B cell (primary cell): Measurements from ENCODE around the gene WDR87. TPM values are rescaled to one million over a fixed set of nuclear protein-coding genes. Genes with fewer than 3 reads are reported as not detected.

Experiments used
- ATAC-seq: fragments of 200-7000 bp; cut with Tn5 transposase; one replicate; pipeline ENCODE4 v1.10.0; 2021; ENCODE audit warnings: low read depth, mild to moderate bottlenecking, moderate number of reproducible peaks, moderate library complexity
- CTCF ChIA-PET: fragments of 350-600 bp; sonication (Branson Sonifier 250); formaldehyde crosslinking; loops from one replicate; lab custom pipeline; 2021; ENCODE audit warnings: antibody characterized with exemption, inconsistent platforms; lab: Charles Lee
- POLR2A ChIA-PET: fragments of 350-600 bp; sonication (Branson Sonifier 250); formaldehyde crosslinking; loops from one replicate; lab custom pipeline; 2021; ENCODE audit warnings: antibody characterized with exemption; lab: Charles Lee
- DNase-seq: peaks from one replicate; pipeline ENCODE4 v3.0.0; 2013
- H2AFZ ChIP-seq: 2 replicates; pipeline ENCODE4 v1.6.1; 2012; ENCODE audit warnings: mild to moderate bottlenecking, low read depth, low read length; ENCODE audit not compliant: insufficient read depth, poor library complexity, severe bottlenecking
- H3K27ac ChIP-seq, 2 donors: 1 replicate in 1 of 2; 2 replicates in 1 of 2; pipeline ENCODE4 v1.5.1; 2012 to 2013; ENCODE audit warnings: low read length in 2 of 2, mild to moderate bottlenecking in 2 of 2, moderate library complexity in 1 of 2
- H3K27me3 ChIP-seq, 4 experiments: fragments of 200-600 bp in 1 of 4; sonication (generic) in 1 of 4; replicated peaks in 1 of 4; 1 replicate in 2 of 4; 2 replicates in 2 of 4; pipeline versions ENCODE4 v1.6.1 to v1.7.0; 2013 to 2016; ENCODE audit warnings: low read length in 3 of 4, mild to moderate bottlenecking in 2 of 4, mixed read lengths in 1 of 4, moderate library complexity in 1 of 4; ENCODE audit not compliant: insufficient read depth in 4 of 4, control insufficient read depth in 3 of 4; ENCODE audit errors: control extremely low read depth in 1 of 4
- H3K36me3 ChIP-seq, 2 experiments: replicated peaks in 1 of 2; 1 replicate in 1 of 2; 2 replicates in 1 of 2; pipeline versions ENCODE4 v1.6.1 to v1.7.1; 2013; ENCODE audit warnings: low read length in 1 of 2; ENCODE audit not compliant: insufficient read depth in 2 of 2, control insufficient read depth in 1 of 2; ENCODE audit errors: control extremely low read depth in 1 of 2, extremely low read depth in 1 of 2
- H3K4me1 ChIP-seq, 2 donors: fragments of 200-600 bp in 1 of 2; sonication (generic) in 1 of 2; 1 replicate in 1 of 2; 2 replicates in 1 of 2; pipeline versions ENCODE4 v1.5.1 to v1.6.1; 2013 to 2017; ENCODE audit warnings: low read length in 2 of 2; ENCODE audit not compliant: control insufficient read depth in 2 of 2, insufficient read depth in 2 of 2
- H3K4me2 ChIP-seq: replicated peaks from 2 replicates; pipeline ENCODE3; 2012; ENCODE audit warnings: mild to moderate bottlenecking, low read depth, low read length; ENCODE audit not compliant: poor library complexity, severe bottlenecking
- H3K4me3 ChIP-seq, 5 experiments: fragments of 200-600 bp in 1 of 5; sonication (generic) in 1 of 5; 1 replicate in 3 of 5; 2 replicates in 2 of 5; pipeline versions ENCODE4 v1.5.1 to v1.7.0; 2011 to 2016; ENCODE audit warnings: low read length in 4 of 5, mild to moderate bottlenecking in 4 of 5, low read depth in 2 of 5, control low read depth in 1 of 5, moderate library complexity in 1 of 5; ENCODE audit not compliant: insufficient read depth in 1 of 5; ENCODE audit errors: control extremely low read depth in 1 of 5, extremely low read depth in 1 of 5
- H3K79me2 ChIP-seq: fragments of 200-600 bp; sonication (generic); one replicate; pipeline ENCODE4 v1.6.0; 2016; ENCODE audit warnings: low read length; ENCODE audit not compliant: control insufficient read depth, insufficient read depth
- H3K9ac ChIP-seq: fragments of 200-600 bp; sonication (generic); 2 replicates; pipeline ENCODE4 v1.6.1; 2017; ENCODE audit warnings: mild to moderate bottlenecking, low read length, moderate library complexity
- H3K9me3 ChIP-seq, 3 donors: one replicate each; pipeline versions ENCODE4 v1.6.1 to v1.7.1; 2013; ENCODE audit warnings: low read length in 2 of 3; ENCODE audit not compliant: control insufficient read depth in 2 of 3, insufficient read depth in 1 of 3; ENCODE audit errors: control extremely low read depth in 1 of 3
- H4K20me1 ChIP-seq: 2 replicates; pipeline ENCODE4 v1.6.0; 2012; ENCODE audit warnings: mild to moderate bottlenecking, low read length; ENCODE audit not compliant: insufficient read depth, control insufficient read depth, poor library complexity, severe bottlenecking
- H3K27ac Mint-ChIP-seq: one replicate; pipeline ENCODE4 v1.8.0; 2021; ENCODE audit warnings: mixed read lengths
- H3K27me3 Mint-ChIP-seq: one replicate; pipeline ENCODE4 v1.8.0; 2021; ENCODE audit warnings: mixed read lengths
- H3K4me1 Mint-ChIP-seq: one replicate; pipeline ENCODE4 v1.8.0; 2021; ENCODE audit warnings: mixed read lengths
- H3K4me3 Mint-ChIP-seq: one replicate; pipeline ENCODE4 v1.8.0; 2021; ENCODE audit warnings: mixed read lengths
- H3K9me3 Mint-ChIP-seq: one replicate; pipeline ENCODE4 v1.8.0; 2022; ENCODE audit warnings: mixed read lengths; ENCODE audit not compliant: insufficient read depth
- EZH2 ChIP-seq: IDR thresholded peaks from 2 replicates; pipeline ENCODE4 v1.6.1; 2012; ENCODE audit warnings: borderline replicate concordance, low read depth, mild to moderate bottlenecking, moderate library complexity, low read length; ENCODE audit not compliant: insufficient read depth, poor library complexity, severe bottlenecking
- WGBS: methylation state at CpG from one replicate; pipeline ENCODE4 v1.1.5; 2013; ENCODE audit warnings: missing lambda C conversion rate; ENCODE audit not compliant: insufficient coverage; 5-methylcytosine and 5-hydroxymethylcytosine counted together
- intact Hi-C: fragments of 100-400 bp; cut with micrococcal nuclease; formaldehyde crosslinking; loops from one replicate; pipeline ENCODE4 v1.10.0; 2022
- polyA plus RNA-seq: library from polyadenylated mRNA; depleted of rRNA; stranded (reverse); fragments of >200 nt; gene quantifications from 2 replicates; pipeline ENCODE4 v1.2.3, GENCODE V29; 2012
- total RNA-seq, 2 donors: library from RNA; stranded (reverse); fragments of 120-200 nt in 1 of 2; gene quantifications; 1 replicate in 1 of 2; 2 replicates in 1 of 2; pipeline versions ENCODE4 v1.2.3 to v1.2.4, GENCODE V29; 2013 to 2022
- TF ChIP-seq, protein P1 (sequence below): fragments of 200-600 bp; IDR thresholded peaks from one replicate; pipeline ENCODE4 v1.8.0; 2022; ENCODE audit warnings: antibody characterized with exemption, mild to moderate bottlenecking

WDR87 gene
- total and polyA plus RNA-seq, 2 donors (not counting 1 experiment from before 2014, with no cell fraction given) = not detected

GRCh38 chr19:37845932-37846331 is 60.5 kb downstream of the WDR87 start:
- H2AFZ ChIP-seq = no peak overlapping the region
- H3K4me1 ChIP-seq = no peaks in the 10 kb centered on the region
- H3K9me3 Mint-ChIP-seq = no peaks in the 10 kb centered on the region
- H3K27ac Mint-ChIP-seq = no peak overlapping the region
- H3K4me3 Mint-ChIP-seq = no peak overlapping the region
- H3K27me3 ChIP-seq = no peaks in the 10 kb centered on the region
- ChIA-PET POLR2A (no interaction called here), CTCF (no interaction called here)
- intact Hi-C loops = no loop called here
- H3K9ac ChIP-seq = no peak overlapping the region
- no peaks in the 10 kb centered on the region for H3K4me1 Mint-ChIP-seq
- no peak overlapping the region for H3K4me3 ChIP-seq
- no peaks in the 10 kb centered on the region for H3K27me3 Mint-ChIP-seq
- H3K9me3 ChIP-seq = no peaks in the 10 kb centered on the region
- TF ChIP-seq EZH2 = no peak
- TF ChIP-seq, protein P1, sequence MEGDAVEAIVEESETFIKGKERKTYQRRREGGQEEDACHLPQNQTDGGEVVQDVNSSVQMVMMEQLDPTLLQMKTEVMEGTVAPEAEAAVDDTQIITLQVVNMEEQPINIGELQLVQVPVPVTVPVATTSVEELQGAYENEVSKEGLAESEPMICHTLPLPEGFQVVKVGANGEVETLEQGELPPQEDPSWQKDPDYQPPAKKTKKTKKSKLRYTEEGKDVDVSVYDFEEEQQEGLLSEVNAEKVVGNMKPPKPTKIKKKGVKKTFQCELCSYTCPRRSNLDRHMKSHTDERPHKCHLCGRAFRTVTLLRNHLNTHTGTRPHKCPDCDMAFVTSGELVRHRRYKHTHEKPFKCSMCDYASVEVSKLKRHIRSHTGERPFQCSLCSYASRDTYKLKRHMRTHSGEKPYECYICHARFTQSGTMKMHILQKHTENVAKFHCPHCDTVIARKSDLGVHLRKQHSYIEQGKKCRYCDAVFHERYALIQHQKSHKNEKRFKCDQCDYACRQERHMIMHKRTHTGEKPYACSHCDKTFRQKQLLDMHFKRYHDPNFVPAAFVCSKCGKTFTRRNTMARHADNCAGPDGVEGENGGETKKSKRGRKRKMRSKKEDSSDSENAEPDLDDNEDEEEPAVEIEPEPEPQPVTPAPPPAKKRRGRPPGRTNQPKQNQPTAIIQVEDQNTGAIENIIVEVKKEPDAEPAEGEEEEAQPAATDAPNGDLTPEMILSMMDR = no peak
- no peaks in the 10 kb centered on the region for H3K36me3 ChIP-seq
- no peaks in the 10 kb centered on the region for H4K20me1 ChIP-seq
- ATAC-seq (no peak), DNase-seq (no peak)
- H3K79me2 ChIP-seq = no peaks in the 10 kb centered on the region
- no peak overlapping the region for H3K4me2 ChIP-seq
- no peak overlapping the region for H3K27ac ChIP-seq
- 60% methylated on average over 1 of the region's 2 CpGs for WGBS

Other genes starting within 250 kb of the WDR87 start
- gene ZNF607, start 186.8 kb downstream of the WDR87 start, total RNA-seq = 19.4 and 21.5 TPM in 2 replicates
- gene ZNF607, start 186.8 kb downstream of the WDR87 start, polyA plus RNA-seq = 3.5 and 4.4 TPM in 2 replicates
- gene ZNF573, start 127.0 kb downstream of the WDR87 start, total RNA-seq = 28.8 and 31.1 TPM in 2 replicates
- 2.9 and 5.3 TPM in 2 replicates for gene ZNF573, start 127.0 kb downstream of the WDR87 start, polyA plus RNA-seq
- gene SIPA1L3, start 614 bp upstream of the WDR87 start, total RNA-seq = 290 and 295 TPM in 2 replicates
- gene SIPA1L3, start 614 bp upstream of the WDR87 start, polyA plus RNA-seq = 48.3 and 59.5 TPM in 2 replicates